GM18867 (cell line): ENCODE data around the gene RNF180.
A peak's percentile ranks its signal among the peaks of the same experiment; 100 is the strongest.
"Not testable (repeated sequence)": the region's sequence is repeated elsewhere in the genome, so short reads cannot be mapped to it uniquely, and the experiment has no call there.

Experiments used
- ATAC-seq: cut with Tn5 transposase; IDR thresholded peaks from one replicate; pipeline ENCODE4 v1.9.1; 2021; ENCODE audit warnings: mild to moderate bottlenecking, moderate library complexity; ENCODE audit not compliant: unreplicated experiment

RNF180 gene

DNA sequence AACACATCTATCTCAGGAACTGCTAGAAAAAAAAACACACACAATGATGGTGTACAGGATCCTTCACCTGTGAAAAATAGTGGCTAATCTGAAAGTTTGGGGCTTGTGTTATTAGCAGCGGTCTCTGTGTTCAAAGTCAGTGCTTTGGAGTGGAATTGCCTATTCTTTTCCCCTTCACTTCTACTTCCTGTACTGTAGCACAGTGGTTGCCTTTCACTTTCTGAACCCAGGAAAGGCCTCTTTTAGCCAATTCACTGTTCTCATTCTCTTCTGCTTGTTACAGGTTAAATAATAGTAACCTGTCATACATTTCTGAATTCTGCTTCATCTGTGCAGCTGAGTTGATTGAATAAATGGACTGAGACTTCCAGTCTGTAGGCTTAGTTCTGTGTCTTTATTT is 178.9 kb downstream of the RNF180 start:
- ATAC-seq, result no peak

DNA sequence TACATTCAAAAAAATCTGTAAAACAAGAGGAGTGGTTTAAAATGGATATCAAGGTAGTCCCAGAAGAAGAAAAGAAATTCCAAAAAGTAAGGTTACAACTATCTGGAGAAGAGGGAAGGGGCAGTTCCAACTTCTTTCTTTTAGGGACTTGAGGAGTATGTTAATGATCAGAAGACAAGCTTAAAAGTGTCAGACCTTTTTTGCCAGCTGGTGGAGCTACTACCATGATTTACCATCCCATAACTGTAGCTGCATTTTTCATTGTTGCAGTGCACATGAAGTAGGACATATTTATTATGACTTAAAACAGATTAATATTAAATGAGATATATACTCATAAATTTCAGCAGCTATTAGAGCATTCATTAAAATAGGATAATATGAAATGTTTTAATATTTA is 181.7 kb downstream of the RNF180 start:
- no peak for ATAC-seq

DNA sequence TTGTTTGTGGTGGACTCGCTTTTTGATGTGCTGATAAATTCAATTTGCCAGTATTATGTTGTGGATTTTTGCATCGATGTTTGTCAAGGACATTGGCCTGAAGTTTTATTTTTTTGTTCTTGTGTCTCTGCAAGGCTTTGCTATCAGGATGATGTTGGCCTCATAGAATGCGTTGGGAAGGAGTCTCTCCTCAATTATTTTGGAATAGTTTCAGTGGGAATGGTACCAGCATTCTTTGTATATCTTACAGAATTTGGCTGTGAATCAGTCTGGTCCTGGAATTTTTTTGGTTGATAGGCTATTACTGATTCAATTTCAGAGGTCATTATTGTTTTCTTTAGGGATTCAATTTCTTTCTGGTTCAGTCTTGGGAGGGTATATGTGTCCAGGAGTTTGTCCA is 198.8 kb downstream of the RNF180 start:
- ATAC-seq, result no peak

DNA sequence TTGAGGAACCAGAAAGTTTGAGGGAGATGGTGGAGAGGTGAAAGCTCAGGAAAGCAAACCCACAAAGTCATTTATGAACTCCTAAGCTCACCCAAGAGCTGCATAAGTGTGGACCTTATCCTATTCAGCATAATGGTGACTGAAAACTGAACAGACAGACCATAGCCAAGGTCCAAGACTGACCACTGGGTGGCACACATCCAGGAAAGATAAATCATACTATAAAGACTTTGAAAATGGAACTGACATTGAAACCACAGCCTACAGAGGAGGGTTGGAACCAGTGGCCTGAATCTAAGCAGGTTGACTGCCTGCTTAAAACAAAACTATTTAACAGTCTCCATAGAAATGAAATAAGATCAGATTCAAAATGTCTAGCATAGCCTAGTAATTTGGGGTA is 219.1 kb downstream of the RNF180 start:
- ATAC-seq, result peak; percentile 97

DNA sequence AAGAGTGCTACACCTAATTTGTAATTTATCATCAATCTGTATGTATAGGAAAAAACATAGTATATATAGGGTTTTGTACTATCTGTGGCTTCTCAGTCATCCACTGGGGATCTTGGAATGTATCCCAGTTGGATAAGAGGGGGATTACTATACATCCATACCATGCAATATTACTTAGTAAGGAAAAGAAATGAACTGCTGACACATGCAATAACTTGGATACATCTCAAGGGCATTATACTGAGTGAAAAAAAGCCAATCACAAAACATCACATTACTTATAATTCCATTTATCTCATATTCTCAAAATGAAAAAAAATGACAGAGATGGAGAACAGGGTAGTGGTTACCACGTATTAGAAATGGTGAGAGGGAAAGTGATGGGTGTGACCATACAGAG is 231.9 kb downstream of the RNF180 start:
- ATAC-seq, result no peak

DNA sequence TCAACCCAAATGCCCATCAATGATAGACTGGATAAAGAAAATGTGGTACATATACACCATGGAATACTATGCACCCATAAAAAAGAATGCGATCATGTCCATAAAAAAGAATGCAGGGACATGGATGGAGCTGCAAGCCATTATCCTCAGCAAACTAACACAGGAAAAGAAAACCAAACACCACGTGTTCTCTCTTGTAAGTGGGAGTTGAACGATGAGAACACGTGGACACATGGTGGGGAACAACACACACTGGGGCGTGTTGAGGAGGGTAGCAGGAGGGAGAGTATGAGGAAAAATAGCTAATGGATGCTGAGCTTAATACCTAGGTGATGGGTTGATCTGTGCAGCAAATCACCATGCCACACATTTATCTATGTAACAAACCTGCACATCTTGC is 233.1 kb downstream of the RNF180 start:
- ATAC-seq, result not testable (repeated sequence)

DNA sequence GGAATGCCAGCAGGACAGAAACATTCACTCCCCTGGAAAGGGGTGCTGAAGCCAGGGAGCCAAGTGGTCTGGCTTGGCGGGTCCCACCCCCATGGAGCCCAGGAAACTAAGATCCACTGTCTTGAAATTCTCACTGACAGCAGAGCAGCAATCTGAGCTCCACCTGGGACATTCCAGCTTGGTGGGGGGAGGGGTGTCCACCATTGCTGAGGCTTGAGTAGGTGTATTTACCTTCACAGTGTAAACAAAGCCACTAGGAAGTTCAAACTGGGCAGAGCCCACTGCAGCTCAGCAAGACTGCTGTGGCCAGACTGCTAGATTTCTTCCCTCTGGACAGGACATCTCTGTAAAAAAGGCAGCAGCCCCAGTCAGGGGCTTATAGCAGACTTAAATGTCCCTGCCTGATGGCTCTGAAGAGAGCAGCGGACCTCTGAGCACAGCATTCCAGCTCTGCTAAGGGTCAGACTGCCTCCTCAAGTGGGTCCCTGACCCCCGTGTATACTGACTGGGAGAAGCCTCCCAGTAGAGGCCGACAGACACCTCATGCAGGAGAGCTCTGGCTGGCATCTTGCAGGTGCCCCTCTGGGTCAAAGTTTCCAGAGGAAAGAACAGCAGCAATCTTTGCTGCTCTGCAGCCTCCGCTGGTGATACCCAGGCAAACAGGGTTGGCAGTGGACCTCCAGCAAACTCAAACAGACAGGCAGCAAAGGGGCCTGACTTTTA is 241.6 kb downstream of the RNF180 start:
- ATAC-seq, result not testable (repeated sequence)

DNA sequence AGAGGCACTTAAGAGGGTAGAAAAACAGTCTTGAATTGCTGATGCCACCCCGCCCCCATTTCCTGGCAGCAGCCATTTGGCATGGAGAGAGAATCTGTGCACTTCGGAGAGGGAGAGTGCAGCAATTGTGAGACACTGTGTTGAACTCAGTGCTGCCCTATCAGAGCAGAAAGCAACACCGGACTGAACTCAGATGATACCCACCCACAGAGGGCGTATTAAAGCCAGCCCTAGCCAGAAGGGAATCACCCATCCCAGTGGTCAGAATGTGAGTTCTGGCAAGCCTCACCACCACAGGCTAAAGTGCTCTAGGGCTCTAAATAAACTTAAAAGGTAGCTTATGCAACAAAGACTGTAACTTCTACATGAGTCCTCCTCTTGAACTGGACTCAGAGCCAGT is 251.7 kb downstream of the RNF180 start:
- ATAC-seq, result no peak

DNA sequence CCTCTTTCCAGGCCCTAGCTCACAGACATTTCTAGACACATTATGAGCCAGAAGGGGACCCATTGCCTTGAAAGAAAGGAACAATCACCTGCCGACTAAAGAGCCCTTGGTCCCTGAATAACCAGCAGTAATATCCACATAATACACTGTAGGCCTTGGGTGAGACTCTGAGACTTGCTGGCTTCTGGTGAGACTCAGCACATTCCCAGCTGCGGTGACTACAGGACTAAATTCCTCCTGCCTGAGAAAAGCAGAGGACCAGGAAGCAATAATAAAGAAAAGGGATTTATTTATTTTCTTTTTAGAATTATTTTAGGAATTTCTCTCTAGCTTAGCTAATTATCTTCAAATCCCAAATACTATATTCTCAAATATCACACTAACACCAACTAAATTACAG is 252.4 kb downstream of the RNF180 start:
- ATAC-seq, result no peak
